ENCODE data around the gene KRTAP3-2.

KRTAP3-2 gene

GRCh38 chr17:41010441-41010840 lies 10.7 kb upstream of the KRTAP3-2 start:
- no peak for DNase-seq (ENCODE audit: low read depth in 2 of 2)

- DNase-seq (ENCODE audit: low read depth in 2 of 2), result no peak
Observed at GRCh38 chr17:41009936-41010335, 10.2 kb upstream of the KRTAP3-2 start.

GRCh38 chr17:41009301-41009760 lies 9.6 kb upstream of the KRTAP3-2 start:
- DNase-seq (ENCODE audit: low read depth in 2 of 2), result no peak

GRCh38 chr17:41008811-41009210 lies 9.1 kb upstream of the KRTAP3-2 start, which contains the start of gene KRTAP3-1:
TSS of gene KRTAP3-1 (minus strand) at chr17:41009128. CDS start at chr17:41009074, 54 bp downstream.
- DNase-seq (ENCODE audit: low read depth in 2 of 2), result no peak

- DNase-seq (ENCODE audit: low read depth in 2 of 2), result no peak
Observed at GRCh38 chr17:41004397-41004796, 4.7 kb upstream of the KRTAP3-2 start.

- DNase-seq (ENCODE audit: low read depth in 2 of 2), result no peak
Observed at GRCh38 chr17:41003926-41004325, 4.2 kb upstream of the KRTAP3-2 start.

- DNase-seq (ENCODE audit: low read depth in 2 of 2), result no peak
Observed at GRCh38 chr17:41002814-41003213, 3.1 kb upstream of the KRTAP3-2 start.

GRCh38 chr17:41001795-41002194 lies 2.1 kb upstream of the KRTAP3-2 start:
- DNase-seq (ENCODE audit: low read depth in 2 of 2), result no peak

- DNase-seq (ENCODE audit: low read depth in 2 of 2), result no peak
Observed at GRCh38 chr17:40997361-40997760, 2.3 kb downstream of the KRTAP3-2 start.

- no peak for DNase-seq (ENCODE audit: low read depth in 2 of 2)
Observed at GRCh38 chr17:40996829-40997228, 2.9 kb downstream of the KRTAP3-2 start.

GRCh38 chr17:40995116-40995515 lies 4.6 kb downstream of the KRTAP3-2 start:
- no peak for DNase-seq (ENCODE audit: low read depth in 2 of 2)

GRCh38 chr17:40993839-40994238 lies 5.9 kb downstream of the KRTAP3-2 start, which contains the start of gene KRTAP3-3:
TSS of gene KRTAP3-3 (minus strand) at chr17:40994164. CDS start at chr17:40994097, 67 bp downstream.
- no peak for DNase-seq (ENCODE audit: low read depth in 2 of 2)

- no peak for DNase-seq (ENCODE audit: low read depth in 2 of 2)
Observed at GRCh38 chr17:40993084-40993483, 6.6 kb downstream of the KRTAP3-2 start.

- DNase-seq (ENCODE audit: low read depth in 2 of 2), result no peak
Observed at GRCh38 chr17:40992666-40993065, 7.0 kb downstream of the KRTAP3-2 start.

- no peak for DNase-seq (ENCODE audit: low read depth in 2 of 2)
Observed at GRCh38 chr17:40986920-40987319, 12.8 kb downstream of the KRTAP3-2 start.

- no peak for DNase-seq (ENCODE audit: low read depth in 2 of 2)
Observed at GRCh38 chr17:40984226-40984625, 15.5 kb downstream of the KRTAP3-2 start, which contains the start of gene KRT40. TSS of gene KRT40 (minus strand) at chr17:40984326. CDS start at chr17:40984273, 53 bp downstream.

GRCh38 chr17:40981115-40981514 lies 18.6 kb downstream of the KRTAP3-2 start:
- DNase-seq (ENCODE audit: low read depth in 2 of 2), result no peak

GRCh38 chr17:40980596-40980995 lies 19.1 kb downstream of the KRTAP3-2 start:
- no peak for DNase-seq (ENCODE audit: low read depth in 2 of 2)

GRCh38 chr17:40980117-40980516 lies 19.6 kb downstream of the KRTAP3-2 start:
- no peak for DNase-seq (ENCODE audit: low read depth in 2 of 2)

- no peak for DNase-seq (ENCODE audit: low read depth in 2 of 2)
Observed at GRCh38 chr17:40978575-40979151, 21.0 kb downstream of the KRTAP3-2 start.

GRCh38 chr17:40975516-40975915 lies 24.2 kb downstream of the KRTAP3-2 start:
- DNase-seq (ENCODE audit: low read depth in 2 of 2), result no peak

GRCh38 chr17:40974366-40974765 lies 25.3 kb downstream of the KRTAP3-2 start:
- DNase-seq (ENCODE audit: low read depth in 2 of 2), result no peak

- DNase-seq (ENCODE audit: low read depth in 2 of 2), result no peak
Observed at GRCh38 chr17:40967582-40967981, 32.1 kb downstream of the KRTAP3-2 start.

GRCh38 chr17:40966848-40967247 lies 32.9 kb downstream of the KRTAP3-2 start, which contains the start of gene KRT39:
TSS of gene KRT39 (minus strand) at chr17:40966948. CDS start at chr17:40966856, 92 bp downstream.
- no peak for DNase-seq (ENCODE audit: low read depth in 2 of 2)
